Stimulated activated naive CD8-positive, alpha-beta T cell treated with anti-CD3 and anti-CD28 coated beads, Interleukin-15, Interleukin-2, amounts not matched to agents 100 U/mL and 50 U/mL, for 24 hours (primary cell): ENCODE measurements around the gene OXSM.

ENCODE experiments used
- ATAC-seq: fragments of 150-1000 bp; cut with Tn5 transposase; one replicate; pipeline ENCODE4 v1.10.0; 2021
- DNase-seq: peaks from one replicate; pipeline ENCODE4 v3.0.0; 2021

OXSM gene

GRCh38 chr3:25804676-25805075, 14.8 kb downstream of the OXSM start:
- no peak for DNase-seq
- no peak for ATAC-seq

- no peak for DNase-seq
- ATAC-seq = no peak
Observed at GRCh38 chr3:25812644-25813043, 22.8 kb downstream of the OXSM start.

GRCh38 chr3:25817107-25817506, 27.2 kb downstream of the OXSM start:
- no peak for DNase-seq
- ATAC-seq = peak; percentile 28

GRCh38 chr3:25817638-25818037, 27.7 kb downstream of the OXSM start:
- no peak for ATAC-seq
- no peak for DNase-seq

GRCh38 chr3:25818335-25818734, 28.4 kb downstream of the OXSM start:
- DNase-seq (no peak), ATAC-seq (no peak)

GRCh38 chr3:25820366-25820765, 30.5 kb downstream of the OXSM start:
- peak; percentile 40 for ATAC-seq
- no peak for DNase-seq

- ATAC-seq = no peak
- DNase-seq = no peak
Observed at GRCh38 chr3:25820816-25821486, 31.1 kb downstream of the OXSM start.

GRCh38 chr3:25821746-25822573, 32.1 kb downstream of the OXSM start:
- DNase-seq (no peak), ATAC-seq (no peak)

GRCh38 chr3:25823314-25823713, 33.4 kb downstream of the OXSM start:
- no peak for DNase-seq
- no peak for ATAC-seq

- ATAC-seq (no peak), DNase-seq (no peak)
Observed at GRCh38 chr3:25826510-25826909, 36.6 kb downstream of the OXSM start.

GRCh38 chr3:25830373-25831280, 40.7 kb downstream of the OXSM start:
- ATAC-seq (no peak), DNase-seq (no peak)

GRCh38 chr3:25831578-25831977, 41.7 kb downstream of the OXSM start:
- ATAC-seq (no peak), DNase-seq (no peak)

GRCh38 chr3:25834346-25834745, 44.5 kb downstream of the OXSM start:
- no peak for ATAC-seq
- no peak for DNase-seq

- ATAC-seq (no peak), DNase-seq (no peak)
Observed at GRCh38 chr3:25836579-25836978, 46.7 kb downstream of the OXSM start.

- ATAC-seq (no peak), DNase-seq (no peak)
Observed at GRCh38 chr3:25837038-25837437, 47.1 kb downstream of the OXSM start.

GRCh38 chr3:25840099-25840498, 50.2 kb downstream of the OXSM start:
- no peak for ATAC-seq
- DNase-seq = no peak

GRCh38 chr3:25843332-25843731, 53.4 kb downstream of the OXSM start:
- no peak for ATAC-seq
- no peak for DNase-seq
